Common myeloid progenitor, CD34-positive (primary cell): ENCODE data around the gene ABCA13.

Experiments
- CTCF ChIA-PET: fragments of 350-600 bp; sonication (Branson Sonifier 250); formaldehyde crosslinking; loops from one replicate; lab custom pipeline; 2021; ENCODE audit warnings: antibody characterized with exemption; lab: Charles Lee
- POLR2A ChIA-PET: fragments of 350-600 bp; sonication (Branson Sonifier 250); formaldehyde crosslinking; loops from one replicate; lab custom pipeline; 2021; ENCODE audit warnings: antibody characterized with exemption; lab: Charles Lee
- DNase-seq, 3 donors: peaks; one replicate each; pipeline versions ENCODE4 v3.0.0 to v3.0.0-alpha.2; 2013
- H3K27ac ChIP-seq, 2 experiments: 1 replicate in 1 of 2; 2 replicates in 1 of 2; pipeline ENCODE4 v1.7.0; 2013; ENCODE audit warnings: inconsistent platforms in 2 of 2, low read length in 2 of 2, mild to moderate bottlenecking in 2 of 2, low read depth in 1 of 2, moderate library complexity in 1 of 2; ENCODE audit not compliant: severe bottlenecking in 2 of 2, insufficient read depth in 1 of 2, poor library complexity in 1 of 2
- H3K27me3 ChIP-seq, 5 experiments: replicated peaks in 2 of 5; 1 replicate in 3 of 5; 2 replicates in 2 of 5; pipeline versions ENCODE4 v1.6.1 to v1.7.0; 2013; ENCODE audit warnings: low read length in 4 of 5, mild to moderate bottlenecking in 2 of 5, moderate library complexity in 2 of 5, inconsistent platforms in 1 of 5; ENCODE audit not compliant: insufficient read depth in 5 of 5, control insufficient read depth in 4 of 5
- H3K36me3 ChIP-seq, 4 experiments: 1 replicate in 2 of 4; 2 replicates in 2 of 4; pipeline versions ENCODE4 v1.6.1 to v1.7.0; 2013; ENCODE audit warnings: low read length in 3 of 4, control low read depth in 1 of 4, mild to moderate bottlenecking in 1 of 4; ENCODE audit not compliant: control insufficient read depth in 4 of 4, insufficient read depth in 4 of 4
- H3K4me1 ChIP-seq, 4 experiments: 1 replicate in 3 of 4; 2 replicates in 1 of 4; pipeline versions ENCODE4 v1.6.1 to v1.7.1; 2013; ENCODE audit warnings: low read length in 3 of 4, mild to moderate bottlenecking in 3 of 4, control low read depth in 1 of 4, inconsistent platforms in 1 of 4, moderate library complexity in 1 of 4; ENCODE audit not compliant: control insufficient read depth in 4 of 4, insufficient read depth in 4 of 4; ENCODE audit errors: control extremely low read depth in 1 of 4
- H3K4me3 ChIP-seq, 7 experiments: 1 replicate in 4 of 7; 2 replicates in 3 of 7; pipeline versions ENCODE4 v1.5.1 to v1.7.0; 2013; ENCODE audit warnings: mild to moderate bottlenecking in 7 of 7, low read length in 6 of 7, moderate library complexity in 6 of 7, inconsistent platforms in 2 of 7, low read depth in 2 of 7, control low read depth in 1 of 7; ENCODE audit not compliant: insufficient read depth in 4 of 7, control insufficient read depth in 1 of 7; ENCODE audit errors: extremely low read depth in 1 of 7
- H3K9me3 ChIP-seq, 5 experiments: 1 replicate in 4 of 5; 2 replicates in 1 of 5; pipeline versions ENCODE4 v1.6.1 to v1.7.1; 2013; ENCODE audit warnings: low read length in 4 of 5, mild to moderate bottlenecking in 2 of 5, inconsistent platforms in 1 of 5, low read depth in 1 of 5, moderate library complexity in 1 of 5; ENCODE audit not compliant: control insufficient read depth in 4 of 5, insufficient read depth in 2 of 5; ENCODE audit errors: control extremely low read depth in 1 of 5
- WGBS: methylation state at CpG from one replicate; pipeline ENCODE4 v1.1.5; 2013; ENCODE audit not compliant: insufficient coverage; 5-methylcytosine and 5-hydroxymethylcytosine counted together

Gene ABCA13

GRCh38 chr7:48381571-48381970 is 210.3 kb downstream of the ABCA13 start:
- Histone ChIP-seq H3K27ac (no peak overlapping the region), H3K4me3 (no peak overlapping the region), H3K4me1 (no peaks in the 10 kb centered on the region), H3K36me3 (peaks cover 0 to 8% (median 0%) of the 10 kb centered on the region in 4 experiments), H3K9me3 (no peaks in the 10 kb centered on the region), H3K27me3 (no peaks in the 10 kb centered on the region)
- 97% methylated on average over 8 of the region's 8 CpGs for WGBS
- ChIA-PET POLR2A (no interaction called here), CTCF (no interaction called here)
- no peak for DNase-seq

DNA sequence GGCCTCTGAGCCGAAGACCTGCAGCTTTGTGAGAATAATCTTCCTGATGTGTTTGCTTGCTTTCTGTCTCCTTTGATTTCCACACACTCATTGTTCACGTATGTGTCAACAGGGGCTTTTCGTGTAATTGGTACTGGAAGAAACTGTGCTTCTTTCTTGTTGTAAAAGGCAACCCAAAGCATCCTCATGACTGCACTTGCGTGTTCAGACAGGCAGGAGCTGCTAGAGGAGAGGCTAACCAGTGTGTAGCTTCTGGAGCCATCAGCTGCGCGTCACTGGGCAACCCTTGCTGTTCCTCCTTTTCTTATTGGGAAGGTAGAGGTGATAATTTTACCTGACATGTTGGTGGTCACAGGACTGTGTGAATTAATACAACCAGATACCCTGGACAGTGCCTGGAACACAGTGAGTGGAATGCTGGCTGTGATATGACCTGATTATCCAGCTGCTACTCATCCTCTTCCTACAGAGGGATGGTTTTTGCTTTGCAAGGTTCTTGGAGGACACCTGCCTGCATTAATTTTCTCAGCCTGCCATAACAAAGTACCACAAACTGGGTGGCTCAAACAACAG is 213.0 kb downstream of the ABCA13 start:
- H3K27me3 ChIP-seq: no peaks in the 10 kb centered on the region
- no peak overlapping the region for H3K4me3 ChIP-seq
- CTCF ChIA-PET: interaction anchor here (1.0 to 1.6 kb wide), 2 partner anchors 85 to 491 kb away, joined by 3 read pairs; no protein-coding TSS in a partner anchor
- peaks cover 0 to 3% (median 0%) of the 10 kb centered on the region in 4 experiments for H3K36me3 ChIP-seq
- WGBS: 97% methylated on average over 6 of the region's 6 CpGs
- H3K27ac ChIP-seq: no peak overlapping the region
- no peaks in the 10 kb centered on the region for H3K9me3 ChIP-seq
- POLR2A ChIA-PET: no interaction called here
- H3K4me1 ChIP-seq: peaks cover 0 to 14% (median 9%) of the 10 kb centered on the region in 4 experiments
- no peak for DNase-seq

- peaks cover 0 to 3% (median 0%) of the 10 kb centered on the region in 4 experiments for H3K36me3 ChIP-seq
- peaks cover 25 to 50% (median 41%) of the 10 kb centered on the region in 4 experiments for H3K4me1 ChIP-seq
- no peak for DNase-seq
- H3K27me3 ChIP-seq: no peaks in the 10 kb centered on the region
- no peak overlapping the region for H3K4me3 ChIP-seq
- H3K9me3 ChIP-seq: peaks cover 0 to 2% (median 0%) of the 10 kb centered on the region in 5 experiments
- ChIA-PET CTCF (interaction anchor here (1.0 to 1.3 kb wide), 3 partner anchors 9 to 27 kb away, joined by 3 read pairs; no protein-coding TSS in a partner anchor), POLR2A (no interaction called here)
- no peak overlapping the region for H3K27ac ChIP-seq
- WGBS: 100% methylated on average over 1 of the region's 2 CpGs
These were observed 216.7 kb downstream of the ABCA13 start for GRCh38 chr7:48387932-48388331.

- Histone ChIP-seq H3K4me1 (peaks cover 25 to 52% (median 42%) of the 10 kb centered on the region in 4 experiments), H3K4me3 (no peak overlapping the region), H3K36me3 (peaks cover 0 to 3% (median 0%) of the 10 kb centered on the region in 4 experiments), H3K27ac (peak overlapping the region in 1 of 2 experiments; percentile 77), H3K9me3 (peaks cover 0 to 2% (median 0%) of the 10 kb centered on the region in 5 experiments), H3K27me3 (no peaks in the 10 kb centered on the region)
- ChIA-PET CTCF (interaction anchor here (1.3 kb wide), 1 partner anchor 26 kb away, joined by 3 read pairs; no protein-coding TSS in a partner anchor), POLR2A (no interaction called here)
- 88% methylated on average over 2 of the region's 4 CpGs for WGBS
- DNase-seq: no peak
These were observed 217.7 kb downstream of the ABCA13 start for GRCh38 chr7:48388911-48389310.

- peak; percentile 49 to 82 (median 77) for DNase-seq
- WGBS: no CpG with 5 or more reads among the region's 2 CpGs
- H3K9me3 ChIP-seq: peaks cover 0 to 2% (median 0%) of the 10 kb centered on the region in 5 experiments
- POLR2A ChIA-PET: no interaction called here
- peak overlapping the region; percentile 67 to 77 for H3K27ac ChIP-seq
- no peaks in the 10 kb centered on the region for H3K27me3 ChIP-seq
- H3K36me3 ChIP-seq: no peaks in the 10 kb centered on the region
- CTCF ChIA-PET: no interaction called here
- H3K4me3 ChIP-seq: peak overlapping the region in 4 of 7 experiments; percentile 21 to 53 (median 41)
- peaks cover 25 to 55% (median 44%) of the 10 kb centered on the region in 4 experiments for H3K4me1 ChIP-seq
These were observed 218.7 kb downstream of the ABCA13 start for GRCh38 chr7:48389977-48390376.

GRCh38 chr7:48390388-48391327 is 219.4 kb downstream of the ABCA13 start:
- WGBS: 0% methylated on average over 2 of the region's 6 CpGs
- Histone ChIP-seq H3K27me3 (no peaks in the 10 kb centered on the region), H3K4me1 (peaks cover 25 to 55% (median 44%) of the 10 kb centered on the region in 4 experiments), H3K36me3 (no peaks in the 10 kb centered on the region), H3K4me3 (peak overlapping the region in 5 of 7 experiments; percentile 21 to 53 (median 40)), H3K9me3 (peaks cover 0 to 2% (median 0%) of the 10 kb centered on the region in 5 experiments), H3K27ac (peak overlapping the region; percentile 67 to 77)
- ChIA-PET POLR2A (no interaction called here), CTCF (no interaction called here)
- DNase-seq: peak; percentile 50 to 83 (median 73)
